H1 (cell line): ENCODE results near the gene CTXN1. TPM values are rescaled to one million over a fixed set of nuclear protein-coding genes. Genes with fewer than 3 reads are reported as not detected.

ENCODE experiments used
- CTCF ChIA-PET: fragments of 300-600 bp; sonication (Branson Sonifier 250); formaldehyde crosslinking; loops from one replicate; lab custom pipeline; 2021; ENCODE audit not compliant: partially characterized antibody; lab: Charles Lee
- POLR2A ChIA-PET: fragments of 300-600 bp; sonication (Branson Sonifier 250); formaldehyde crosslinking; loops from one replicate; lab custom pipeline; 2021; ENCODE audit warnings: inconsistent platforms; ENCODE audit not compliant: partially characterized antibody; lab: Charles Lee
- DNase-seq, 2 experiments: peaks; one replicate each; pipeline versions ENCODE4 v3.0.0 to v3.0.0-alpha.2; 2010 to 2022; ENCODE audit warnings: low spot score in 2 of 2, low read depth in 1 of 2, mixed read lengths in 1 of 2
- FAIRE-seq: peaks from 2 replicates; lab custom pipeline; 2011; peaks lifted over from hg19 to GRCh38; lab: Jason Lieb, UNC
- H2AFZ ChIP-seq: 2 replicates; pipeline ENCODE4 v1.8.1; 2012; ENCODE audit warnings: low read length, inconsistent platforms
- H2AK5ac ChIP-seq: 2 replicates; pipeline ENCODE4 v1.6.1; 2013; ENCODE audit warnings: low read depth, low read length
- H2BK120ac ChIP-seq: replicated peaks from 2 replicates; pipeline ENCODE3; 2013; ENCODE audit warnings: low read depth, low read length, inconsistent platforms
- H2BK12ac ChIP-seq: 2 replicates; pipeline ENCODE4 v1.6.1; 2013; ENCODE audit warnings: low read depth, low read length
- H2BK15ac ChIP-seq: 2 replicates; pipeline ENCODE4 v1.6.1; 2013; ENCODE audit warnings: low read length
- H2BK20ac ChIP-seq: 2 replicates; pipeline ENCODE4 v1.6.1; 2013; ENCODE audit warnings: low read length
- H2BK5ac ChIP-seq: 2 replicates; pipeline ENCODE4 v1.6.1; 2013; ENCODE audit warnings: low read depth, low read length
- H3K14ac ChIP-seq: 2 replicates; pipeline ENCODE4 v1.6.1; 2013; ENCODE audit warnings: inconsistent platforms; ENCODE audit not compliant: insufficient read length
- H3K18ac ChIP-seq: 2 replicates; pipeline ENCODE4 v1.6.1; 2013; ENCODE audit warnings: low read length; ENCODE audit errors: extremely low read depth
- H3K23ac ChIP-seq: 2 replicates; pipeline ENCODE4 v1.6.1; 2013; ENCODE audit warnings: inconsistent platforms; ENCODE audit not compliant: insufficient read length
- H3K23me2 ChIP-seq: 2 replicates; pipeline ENCODE4 v1.6.1; 2013; ENCODE audit warnings: low read depth, low read length
- H3K27ac ChIP-seq: 2 replicates; pipeline ENCODE4 v1.6.1; 2011; ENCODE audit warnings: low read depth, low read length, inconsistent platforms
- H3K27me3 ChIP-seq, 4 experiments: replicated peaks in 1 of 4; 1 replicate in 1 of 4; 2 replicates in 3 of 4; pipeline versions ENCODE4 v1.6.1 to v1.8.1; 2011 to 2013; ENCODE audit warnings: low read length in 3 of 4, mild to moderate bottlenecking in 3 of 4, inconsistent platforms in 2 of 4, mixed read lengths in 2 of 4, moderate library complexity in 1 of 4; ENCODE audit not compliant: control insufficient read depth in 3 of 4, insufficient read depth in 3 of 4; ENCODE audit errors: extremely low read depth in 1 of 4
- H3K36me3 ChIP-seq, 4 experiments: 2 replicates each; pipeline versions ENCODE4 v1.6.1 to v1.8.1; 2011 to 2013; ENCODE audit warnings: mild to moderate bottlenecking in 4 of 4, low read length in 3 of 4, moderate library complexity in 2 of 4, control low read depth in 1 of 4, inconsistent platforms in 1 of 4; ENCODE audit not compliant: insufficient read depth in 4 of 4, control insufficient read depth in 2 of 4
- H3K4ac ChIP-seq: replicated peaks from 2 replicates; pipeline ENCODE3; 2013; ENCODE audit warnings: low read length, low read depth, mixed read lengths, inconsistent platforms; ENCODE audit not compliant: insufficient read length
- H3K4me1 ChIP-seq, 4 experiments: replicated peaks in 1 of 4; 1 replicate in 1 of 4; 2 replicates in 3 of 4; pipeline versions ENCODE4 v1.6.1 to v1.8.1; 2011 to 2013; ENCODE audit warnings: low read length in 3 of 4, inconsistent platforms in 2 of 4, mixed read lengths in 1 of 4; ENCODE audit not compliant: insufficient read depth in 4 of 4, control insufficient read depth in 3 of 4
- H3K4me2 ChIP-seq, 2 experiments: 2 replicates each; pipeline versions ENCODE4 v1.6.1 to v1.8.1; 2011 to 2013; ENCODE audit warnings: low read depth in 2 of 2, low read length in 2 of 2, control low read depth in 1 of 2, inconsistent platforms in 1 of 2, mild to moderate bottlenecking in 1 of 2; ENCODE audit not compliant: insufficient read depth in 1 of 2
- H3K4me3 ChIP-seq, 4 experiments: fragments of 200-600, 300-600 bp in 1 of 4; sonication (generic), shearing (Covaris generic), sonication (Bioruptor Twin) in 1 of 4; 2 replicates each; pipeline versions ENCODE4 v1.5.1 to v1.8.1; 2011 to 2016; ENCODE audit warnings: low read length in 4 of 4, low read depth in 3 of 4, control low read depth in 2 of 4, inconsistent platforms in 2 of 4, mild to moderate bottlenecking in 2 of 4, mixed read lengths in 1 of 4, moderate library complexity in 1 of 4; ENCODE audit not compliant: insufficient read depth in 2 of 4; ENCODE audit errors: extremely low read depth in 1 of 4
- H3K56ac ChIP-seq: replicated peaks from 2 replicates; pipeline ENCODE3; 2013; ENCODE audit warnings: low read depth, mild to moderate bottlenecking, mixed read lengths, low read length, inconsistent platforms; ENCODE audit not compliant: insufficient read length
- H3K79me1 ChIP-seq: 2 replicates; pipeline ENCODE4 v1.6.1; 2013; ENCODE audit warnings: low read depth, low read length, control low read depth
- H3K79me2 ChIP-seq, 2 experiments: 2 replicates each; pipeline versions ENCODE4 v1.6.1 to v1.8.1; 2012 to 2013; ENCODE audit warnings: low read length in 2 of 2, mild to moderate bottlenecking in 2 of 2, inconsistent platforms in 1 of 2; ENCODE audit not compliant: insufficient read depth in 2 of 2, control insufficient read depth in 1 of 2
- H3K9ac ChIP-seq, 4 experiments: replicated peaks in 1 of 4; 1 replicate in 1 of 4; 2 replicates in 3 of 4; pipeline versions ENCODE4 v1.6.1 to v1.8.1; 2011 to 2013; ENCODE audit warnings: low read depth in 3 of 4, low read length in 3 of 4, control low read depth in 2 of 4, mild to moderate bottlenecking in 2 of 4, moderate library complexity in 2 of 4, inconsistent platforms in 1 of 4; ENCODE audit errors: extremely low read depth in 1 of 4
- H3K9me3 ChIP-seq, 2 experiments: 2 replicates each; pipeline versions ENCODE4 v1.6.1 to v1.8.1; 2012 to 2013; ENCODE audit warnings: mild to moderate bottlenecking in 2 of 2, moderate library complexity in 2 of 2, control low read depth in 1 of 2, inconsistent platforms in 1 of 2, low read depth in 1 of 2, low read length in 1 of 2, mixed read lengths in 1 of 2; ENCODE audit not compliant: insufficient read depth in 2 of 2
- H4K20me1 ChIP-seq, 2 experiments: replicated peaks in 1 of 2; 2 replicates each; pipeline versions ENCODE3 to v1.8.1; 2011 to 2013; ENCODE audit warnings: inconsistent platforms in 2 of 2, low read length in 2 of 2, mild to moderate bottlenecking in 1 of 2; ENCODE audit not compliant: insufficient read depth in 2 of 2, control insufficient read depth in 1 of 2
- H4K5ac ChIP-seq: 2 replicates; pipeline ENCODE4 v1.6.1; 2013; ENCODE audit warnings: low read length, low read depth, mixed read lengths, inconsistent platforms; ENCODE audit not compliant: insufficient read length
- H4K8ac ChIP-seq: 2 replicates; pipeline ENCODE4 v1.8.0; 2013; ENCODE audit warnings: mild to moderate bottlenecking, moderate library complexity, low read length, inconsistent platforms; ENCODE audit not compliant: insufficient read depth; ENCODE audit errors: extremely low read depth
- H4K91ac ChIP-seq: replicated peaks from 2 replicates; pipeline ENCODE3; 2013; ENCODE audit warnings: low read length, mixed read lengths, inconsistent platforms; ENCODE audit not compliant: insufficient read length
- CHD2 ChIP-seq: IDR thresholded peaks from 2 replicates; pipeline ENCODE4 v1.6.1; 2012; ENCODE audit warnings: low read length, improper control_type of control experiment
- CREB1 ChIP-seq: IDR thresholded peaks from 2 replicates; pipeline ENCODE4 v1.6.1; 2012; ENCODE audit warnings: inconsistent platforms
- HDAC6 ChIP-seq: IDR thresholded peaks from one replicate; pipeline ENCODE4 v1.7.1; 2012; ENCODE audit warnings: low read depth, mild to moderate bottlenecking, inconsistent platforms, low read length, moderate library complexity
- JUND ChIP-seq: IDR thresholded peaks from 2 replicates; pipeline ENCODE4 v1.6.1; 2011; ENCODE audit warnings: mild to moderate bottlenecking, improper control_type of control experiment, low read length
- MAFK ChIP-seq: IDR thresholded peaks from 2 replicates; pipeline ENCODE4 v1.6.1; 2012; ENCODE audit warnings: low read depth, mild to moderate bottlenecking, improper control_type of control experiment, low read length
- NRF1 ChIP-seq: IDR thresholded peaks from 2 replicates; pipeline ENCODE4 v1.6.1; 2011; ENCODE audit warnings: mild to moderate bottlenecking, low read depth, low read length, improper control_type of control experiment
- SP4 ChIP-seq: IDR thresholded peaks from 2 replicates; pipeline ENCODE4 v1.6.1; 2012; ENCODE audit warnings: low read length, inconsistent platforms
- SRF ChIP-seq: IDR thresholded peaks from 2 replicates; pipeline ENCODE4 v1.6.1; 2011; ENCODE audit warnings: mild to moderate bottlenecking, low read depth, low read length, moderate library complexity
- TAF7 ChIP-seq: optimal IDR thresholded peaks from 2 replicates; pipeline ENCODE3; 2011; ENCODE audit warnings: low read depth, mild to moderate bottlenecking, inconsistent platforms, low read length, moderate library complexity, borderline replicate concordance
- TEAD4 ChIP-seq: IDR thresholded peaks from 2 replicates; pipeline ENCODE4 v1.6.1; 2012; ENCODE audit warnings: low read depth, low read length, inconsistent platforms, mixed read lengths
- WGBS, 2 experiments: shearing (Covaris generic) in 1 of 2; methylation state at CpG; one replicate each; pipeline versions ENCODE4 v1.1.6 to v1.1.7; 2013 to 2015; ENCODE audit warnings: low lambda C conversion rate in 2 of 2, mixed read lengths in 2 of 2, inconsistent platforms in 1 of 2, low coverage in 1 of 2, missing lambda C conversion rate in 1 of 2; ENCODE audit not compliant: insufficient replicate concordance in 2 of 2, insufficient coverage in 1 of 2, insufficient read length in 1 of 2; ENCODE audit errors: extremely low coverage in 1 of 2, missing lambda C conversion rate in 1 of 2; 5-methylcytosine and 5-hydroxymethylcytosine counted together
- polyA plus RNA-seq, 7 experiments: library from polyadenylated mRNA; depleted of rRNA in 3 of 7; stranded (reverse) in 5 of 7; unstranded in 2 of 7; fragments of >200 nt in 5 of 7; fragments of 200-250 nt in 2 of 7; gene quantifications; 1 replicate in 5 of 7; 2 replicates in 1 of 7; 4 replicates in 1 of 7; pipeline versions ENCODE4 v1.2.1 to v1.2.3, GENCODE V29; 2011 to 2013; ENCODE audit warnings: missing spikeins in 2 of 7, mixed read lengths in 2 of 7
- total RNA-seq: library from RNA; stranded (reverse); fragmentation: NEBNext Ultra II Directional; extraction: Animal tissue kit (Norgen Biotek cat#: 25700); gene quantifications from 2 replicates; pipeline ENCODE4 v1.2.1, GENCODE V29; 2021
- TF ChIP-seq, protein P1 (sequence below): IDR thresholded peaks from 2 replicates; pipeline ENCODE4 v1.6.1; 2011; ENCODE audit warnings: low read length, improper control_type of control experiment

The CTXN1 gene
- total and polyA plus RNA-seq, 2 of the 8 experiments (the other 6 are each of a cell fraction or from before 2014, with no cell fraction given) = 16.4 to 58.0 TPM

DNA sequence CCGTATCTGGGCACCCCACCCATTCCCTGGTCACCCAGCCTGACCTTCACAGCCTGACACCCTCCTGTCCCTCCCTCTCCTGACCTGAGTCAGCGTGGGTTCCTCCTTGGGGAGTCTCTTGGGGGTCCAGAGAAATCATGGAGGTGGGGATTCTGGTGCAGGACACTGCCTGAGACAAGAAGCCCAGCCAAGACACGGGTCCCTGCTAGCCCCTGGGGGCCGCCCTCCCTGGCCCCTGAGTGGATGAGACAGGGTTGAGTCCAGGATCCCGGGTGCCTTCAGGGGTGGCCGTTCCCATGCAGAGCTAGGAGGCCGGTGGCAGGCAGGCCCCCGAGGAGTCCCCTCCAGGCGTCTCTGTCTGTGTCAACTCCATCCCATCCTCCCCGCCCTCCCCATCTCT, 20.7 kb downstream of the CTXN1 start:
- Histone ChIP-seq H3K4me2 (peak overlapping the region in 1 of 2 experiments; percentile 90; a peak in 1 of 4 replicates), H3K18ac (no peak overlapping the region), H3K36me3 (peaks cover 0 to 5% (median 2%) of the 10 kb centered on the region in 4 experiments; a peak in 4 of 8 replicates), H2BK15ac (no peak overlapping the region), H3K56ac (no peak overlapping the region), H3K9ac (no peak overlapping the region), H3K79me2 (peaks cover 0 to 22% of the 10 kb centered on the region in 2 experiments; a peak in 2 of 4 replicates), H3K23ac (no peak overlapping the region), H2AFZ (no peak overlapping the region), H4K91ac (no peak overlapping the region), H3K14ac (no peak overlapping the region), H3K27ac (no peak overlapping the region), H4K8ac (no peak overlapping the region), H3K4me1 (peaks cover 0 to 13% (median 7%) of the 10 kb centered on the region in 4 experiments; a peak in 5 of 7 replicates), H2AK5ac (no peak overlapping the region), H3K23me2 (peaks cover 13% of the 10 kb centered on the region), H3K4ac (no peak overlapping the region), H2BK20ac (no peak overlapping the region), H4K5ac (no peak overlapping the region), H3K79me1 (peaks cover 11% of the 10 kb centered on the region), H3K27me3 (no peaks in the 10 kb centered on the region), H3K4me3 (peak overlapping the region in 1 of 4 experiments; percentile 86; a peak in 3 of 8 replicates), H2BK120ac (no peak overlapping the region), H3K9me3 (no peaks in the 10 kb centered on the region), H2BK12ac (no peak overlapping the region), H4K20me1 (peaks cover 3 to 17% of the 10 kb centered on the region in 2 experiments), H2BK5ac (no peak overlapping the region)
- ChIA-PET POLR2A (no interaction called here), CTCF (no interaction called here)
- no peak for FAIRE-seq
- TF ChIP-seq, protein P1, sequence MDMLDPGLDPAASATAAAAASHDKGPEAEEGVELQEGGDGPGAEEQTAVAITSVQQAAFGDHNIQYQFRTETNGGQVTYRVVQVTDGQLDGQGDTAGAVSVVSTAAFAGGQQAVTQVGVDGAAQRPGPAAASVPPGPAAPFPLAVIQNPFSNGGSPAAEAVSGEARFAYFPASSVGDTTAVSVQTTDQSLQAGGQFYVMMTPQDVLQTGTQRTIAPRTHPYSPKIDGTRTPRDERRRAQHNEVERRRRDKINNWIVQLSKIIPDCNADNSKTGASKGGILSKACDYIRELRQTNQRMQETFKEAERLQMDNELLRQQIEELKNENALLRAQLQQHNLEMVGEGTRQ = no peak
- TF ChIP-seq CHD2 (no peak), JUND (no peak), TAF7 (no peak), SRF (no peak), HDAC6 (no peak), SP4 (no peak), MAFK (no peak), TEAD4 (no peak), CREB1 (no peak), NRF1 (no peak)
- 80% methylated on average over 10 of the region's 10 CpGs; no CpG with 5 or more reads in 1 of the 2 experiments for WGBS, 2 experiments
- no peak for DNase-seq
